Hepatocyte (in vitro differentiated cells): ENCODE measurements around the gene MAPKAP1. TPM values are rescaled to one million over a fixed set of nuclear protein-coding genes. Genes with fewer than 3 reads are reported as not detected.

Experiments
- DNase-seq: peaks from one replicate; pipeline ENCODE4 v3.0.0-alpha.2; 2016; ENCODE audit warnings: low spot score
- H2AFZ ChIP-seq: fragments of 200-600 bp; sonication (generic); 2 replicates; pipeline ENCODE4 v1.6.0; 2016; ENCODE audit warnings: antibody characterized with exemption, mild to moderate bottlenecking
- H3K27ac ChIP-seq: fragments of 200-600 bp; sonication (generic); 2 replicates; pipeline ENCODE4 v1.5.1; 2016; ENCODE audit warnings: mild to moderate bottlenecking
- H3K27me3 ChIP-seq: fragments of 200-600 bp; sonication (generic); 2 replicates; pipeline ENCODE4 v1.6.1; 2016
- H3K36me3 ChIP-seq: fragments of 200-600 bp; sonication (generic); replicated peaks from 2 replicates; pipeline ENCODE4 v1.5.1; 2016; ENCODE audit warnings: low read depth; ENCODE audit not compliant: insufficient read depth
- H3K4me1 ChIP-seq: fragments of 200-600 bp; sonication (generic); 2 replicates; pipeline ENCODE4 v1.5.1; 2016; ENCODE audit warnings: mild to moderate bottlenecking, moderate library complexity; ENCODE audit not compliant: insufficient read depth
- H3K4me2 ChIP-seq: fragments of 200-600 bp; sonication (generic); 2 replicates; pipeline ENCODE4 v1.6.0; 2016
- H3K4me3 ChIP-seq: fragments of 200-600 bp; sonication (generic); 2 replicates; pipeline ENCODE4 v1.5.1; 2016; ENCODE audit warnings: mild to moderate bottlenecking
- H3K79me2 ChIP-seq: fragments of 200-600 bp; sonication (generic); 2 replicates; pipeline ENCODE4 v1.6.0; 2017; ENCODE audit warnings: mild to moderate bottlenecking
- H3K9me2 ChIP-seq: fragments of 200-600 bp; sonication (generic); replicated peaks from 2 replicates; pipeline ENCODE4 v1.6.0; 2017; ENCODE audit warnings: mild to moderate bottlenecking; ENCODE audit not compliant: insufficient read depth
- H3K9me3 ChIP-seq: fragments of 200-600 bp; sonication (generic); 2 replicates; pipeline ENCODE4 v1.5.1; 2016; ENCODE audit warnings: low read depth, mild to moderate bottlenecking
- H4K20me1 ChIP-seq: fragments of 200-600 bp; sonication (generic); 2 replicates; pipeline ENCODE4 v1.6.0; 2016; ENCODE audit warnings: mild to moderate bottlenecking; ENCODE audit not compliant: insufficient read depth, poor library complexity, severe bottlenecking
- CTCF ChIP-seq: fragments of 200-600 bp; sonication (generic); IDR thresholded peaks from 2 replicates; pipeline ENCODE4 v1.5.1; 2016; ENCODE audit warnings: antibody characterized with exemption, mild to moderate bottlenecking; ENCODE audit not compliant: poor library complexity
- EZH2 ChIP-seq: fragments of 200-600 bp; sonication (generic); IDR thresholded peaks from 2 replicates; pipeline ENCODE4 v1.6.1; 2016; ENCODE audit warnings: antibody characterized with exemption, mild to moderate bottlenecking, borderline replicate concordance
- EZH2phosphoT487 ChIP-seq: fragments of 200-600 bp; sonication (generic); IDR thresholded peaks from one replicate; pipeline ENCODE4 v1.6.1; 2018; ENCODE audit warnings: antibody characterized with exemption, mild to moderate bottlenecking, low read depth, moderate library complexity; ENCODE audit not compliant: unreplicated experiment, severe bottlenecking
- WGBS: methylation state at CpG from one replicate; pipeline ENCODE4 v1.1.6; 2016; ENCODE audit warnings: low lambda C conversion rate; ENCODE audit errors: missing lambda C conversion rate; 5-methylcytosine and 5-hydroxymethylcytosine counted together
- polyA plus RNA-seq: library from polyadenylated mRNA; unstranded; fragments of >200 nt; fragmentation: Nextera tagmentation; extraction: Ambion mirVana; gene quantifications from 2 replicates; pipeline ENCODE4 v1.2.1, GENCODE V29; 2016
- total RNA-seq: library from RNA; depleted of rRNA; stranded (reverse); fragments of >200 nt; gene quantifications from 2 replicates; pipeline ENCODE4 v1.2.3, GENCODE V29; 2014

The MAPKAP1 gene
- total and polyA plus RNA-seq, 2 experiments from 2014 or later, result 74.5 to 79.4 TPM

- no peaks in the 10 kb centered on the region for H3K9me2 ChIP-seq
- no peak overlapping the region for H3K4me3 ChIP-seq
- no peak for DNase-seq
- H4K20me1 ChIP-seq, result no peaks in the 10 kb centered on the region
- no peak overlapping the region for H3K27ac ChIP-seq
- no peak overlapping the region for H2AFZ ChIP-seq
- H3K79me2 ChIP-seq, result peaks cover 30% of the 10 kb centered on the region
- no peaks in the 10 kb centered on the region for H3K9me3 ChIP-seq
- H3K36me3 ChIP-seq, result no peaks in the 10 kb centered on the region
- no peaks in the 10 kb centered on the region for H3K27me3 ChIP-seq
- WGBS, result 92% methylated on average over 4 of the region's 4 CpGs
- H3K4me2 ChIP-seq, result no peak overlapping the region
- peaks cover 4% of the 10 kb centered on the region for H3K4me1 ChIP-seq
- TF ChIP-seq EZH2 (no peak), CTCF (no peak), EZH2phosphoT487 (no peak)
These were observed 57.2 kb downstream of the MAPKAP1 start for GRCh38 chr9:125649826-125650225.

- TF ChIP-seq EZH2phosphoT487, result no peak
- no peak for TF ChIP-seq EZH2
- TF ChIP-seq CTCF, result no peak
- Histone ChIP-seq H3K79me2 (peaks cover 29% of the 10 kb centered on the region), H3K27me3 (no peaks in the 10 kb centered on the region), H3K27ac (no peak overlapping the region), H2AFZ (no peak overlapping the region), H3K4me1 (peaks cover 4% of the 10 kb centered on the region), H4K20me1 (no peaks in the 10 kb centered on the region), H3K36me3 (no peaks in the 10 kb centered on the region), H3K4me2 (no peak overlapping the region), H3K9me2 (no peaks in the 10 kb centered on the region), H3K9me3 (no peaks in the 10 kb centered on the region), H3K4me3 (no peak overlapping the region)
- no peak for DNase-seq
- 80% methylated on average over 6 of the region's 6 CpGs for WGBS
These were observed 57.7 kb downstream of the MAPKAP1 start for GRCh38 chr9:125649315-125649714.

- Histone ChIP-seq H4K20me1 (no peaks in the 10 kb centered on the region), H2AFZ (no peak overlapping the region), H3K79me2 (peaks cover 28% of the 10 kb centered on the region)
These were observed 58.7 kb downstream of the MAPKAP1 start for GRCh38 chr9:125648294-125648693.

More at GRCh38 chr9:125648294-125648693, 58.7 kb downstream of the MAPKAP1 start:
- Histone ChIP-seq H3K27me3 (no peaks in the 10 kb centered on the region), H3K9me2 (no peaks in the 10 kb centered on the region), H3K9me3 (no peaks in the 10 kb centered on the region), H3K27ac (no peak overlapping the region), H3K4me1 (peaks cover 4% of the 10 kb centered on the region), H3K36me3 (no peaks in the 10 kb centered on the region), H3K4me2 (no peak overlapping the region), H3K4me3 (no peak overlapping the region)
- TF ChIP-seq CTCF (no peak), EZH2phosphoT487 (no peak), EZH2 (no peak)
- no peak for DNase-seq
- WGBS, result 60% methylated on average over 1 of the region's 1 CpG
